ENCODE data around the gene ALPK3. TPM values are rescaled to one million over a fixed set of nuclear protein-coding genes. Genes with fewer than 3 reads are reported as not detected.

ALPK3 gene
- total and polyA plus RNA-seq, 2 donors from 2014 or later, result 3.1 to 20.2 TPM

GRCh38 chr15:84871428-84871985 lies 54.4 kb downstream of the ALPK3 start:
- H3K27ac ChIP-seq (ENCODE audit: low read depth in 2 of 2, low read length in 2 of 2), result no peak overlapping the region
- intact Hi-C loops (cut with DNase I), result no loop called here
- H3K27me3 ChIP-seq (ENCODE audit: control insufficient read depth, insufficient read depth, low read length), result no peaks in the 10 kb centered on the region
- DNase-seq, result no peak
- TF ChIP-seq, protein P1, sequence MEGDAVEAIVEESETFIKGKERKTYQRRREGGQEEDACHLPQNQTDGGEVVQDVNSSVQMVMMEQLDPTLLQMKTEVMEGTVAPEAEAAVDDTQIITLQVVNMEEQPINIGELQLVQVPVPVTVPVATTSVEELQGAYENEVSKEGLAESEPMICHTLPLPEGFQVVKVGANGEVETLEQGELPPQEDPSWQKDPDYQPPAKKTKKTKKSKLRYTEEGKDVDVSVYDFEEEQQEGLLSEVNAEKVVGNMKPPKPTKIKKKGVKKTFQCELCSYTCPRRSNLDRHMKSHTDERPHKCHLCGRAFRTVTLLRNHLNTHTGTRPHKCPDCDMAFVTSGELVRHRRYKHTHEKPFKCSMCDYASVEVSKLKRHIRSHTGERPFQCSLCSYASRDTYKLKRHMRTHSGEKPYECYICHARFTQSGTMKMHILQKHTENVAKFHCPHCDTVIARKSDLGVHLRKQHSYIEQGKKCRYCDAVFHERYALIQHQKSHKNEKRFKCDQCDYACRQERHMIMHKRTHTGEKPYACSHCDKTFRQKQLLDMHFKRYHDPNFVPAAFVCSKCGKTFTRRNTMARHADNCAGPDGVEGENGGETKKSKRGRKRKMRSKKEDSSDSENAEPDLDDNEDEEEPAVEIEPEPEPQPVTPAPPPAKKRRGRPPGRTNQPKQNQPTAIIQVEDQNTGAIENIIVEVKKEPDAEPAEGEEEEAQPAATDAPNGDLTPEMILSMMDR (IDR thresholded peaks at IDR 0.05; ENCODE audit: borderline replicate concordance, extremely low read depth, insufficient read depth), result no peak
- no peaks in the 10 kb centered on the region for H3K4me1 ChIP-seq (ENCODE audit: control insufficient read depth in 2 of 3, insufficient read depth in 2 of 3, low read depth in 1 of 3, low read length in 3 of 3)
- no peak for FAIRE-seq
- H3K4me3 ChIP-seq (ENCODE audit: low read length in 3 of 3), result no peak overlapping the region
- H3K9me3 ChIP-seq (ENCODE audit: control insufficient read depth in 2 of 3, insufficient read depth in 1 of 3, low read length in 3 of 3), result no peaks in the 10 kb centered on the region
- no peak overlapping the region for H3K9ac ChIP-seq (ENCODE audit: low read length in 3 of 3)
- no peaks in the 10 kb centered on the region for H3K36me3 ChIP-seq (ENCODE audit: control insufficient read depth in 2 of 3, insufficient read depth in 3 of 3, low read length in 3 of 3)

DNA sequence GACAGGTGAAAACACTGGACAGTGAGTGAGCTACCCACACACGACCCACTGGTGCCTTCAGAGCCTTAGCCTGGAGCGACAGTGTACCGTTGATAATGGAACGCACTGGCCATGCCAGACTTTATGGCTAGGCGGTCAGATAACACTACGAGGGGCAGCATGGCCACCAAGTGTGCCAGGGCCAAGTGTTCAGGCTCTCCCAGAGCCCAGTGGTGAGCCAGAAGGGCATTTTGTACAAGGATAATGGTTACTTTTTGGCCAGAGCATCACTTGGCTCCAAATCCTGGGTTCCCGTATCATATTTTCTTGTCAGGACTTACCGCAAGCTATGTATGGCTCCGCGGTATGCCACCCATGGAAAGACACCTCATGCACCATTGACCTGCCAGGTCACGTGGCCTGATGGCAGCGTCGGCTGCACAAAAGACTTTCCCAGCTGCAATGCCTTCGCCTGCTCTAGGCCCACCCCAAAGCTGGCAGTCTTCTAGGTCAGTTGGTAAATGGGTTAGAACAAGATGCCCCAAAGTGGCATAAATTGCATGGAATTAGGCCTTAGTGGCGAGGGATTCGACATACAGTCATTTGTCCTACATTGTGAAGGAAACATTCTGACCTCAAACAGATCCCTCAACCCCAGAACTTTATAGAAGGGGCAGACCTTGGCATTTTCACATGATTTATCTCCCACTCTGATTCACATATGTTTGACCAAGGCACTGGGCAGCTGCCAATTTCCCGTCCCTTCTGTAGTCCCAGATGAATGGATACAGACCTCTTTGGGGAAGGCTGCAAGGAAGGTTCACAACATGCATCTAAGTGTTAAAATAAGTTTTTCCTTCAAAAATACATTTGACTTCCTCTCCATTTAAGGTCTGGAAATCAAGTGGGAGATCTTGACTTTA lies 55.1 kb downstream of the ALPK3 start:
- H3K27ac ChIP-seq (ENCODE audit: low read depth in 2 of 2, low read length in 2 of 2), result no peak overlapping the region
- H3K9ac ChIP-seq (ENCODE audit: low read length in 3 of 3), result no peak overlapping the region
- FAIRE-seq (no peak), DNase-seq (no peak)
- no peaks in the 10 kb centered on the region for H3K36me3 ChIP-seq (ENCODE audit: control insufficient read depth in 2 of 3, insufficient read depth in 3 of 3, low read length in 3 of 3)
- H3K4me1 ChIP-seq (ENCODE audit: control insufficient read depth in 2 of 3, insufficient read depth in 2 of 3, low read depth in 1 of 3, low read length in 3 of 3), result no peaks in the 10 kb centered on the region
- intact Hi-C loops (cut with DNase I), result no loop called here
- no peaks in the 10 kb centered on the region for H3K9me3 ChIP-seq (ENCODE audit: control insufficient read depth in 2 of 3, insufficient read depth in 1 of 3, low read length in 3 of 3)
- TF ChIP-seq, protein P1 (IDR thresholded peaks at IDR 0.05; ENCODE audit: borderline replicate concordance, extremely low read depth, insufficient read depth), result no peak
- H3K4me3 ChIP-seq (ENCODE audit: low read length in 3 of 3), result no peak overlapping the region
- no peaks in the 10 kb centered on the region for H3K27me3 ChIP-seq (ENCODE audit: control insufficient read depth, insufficient read depth, low read length)

DNA sequence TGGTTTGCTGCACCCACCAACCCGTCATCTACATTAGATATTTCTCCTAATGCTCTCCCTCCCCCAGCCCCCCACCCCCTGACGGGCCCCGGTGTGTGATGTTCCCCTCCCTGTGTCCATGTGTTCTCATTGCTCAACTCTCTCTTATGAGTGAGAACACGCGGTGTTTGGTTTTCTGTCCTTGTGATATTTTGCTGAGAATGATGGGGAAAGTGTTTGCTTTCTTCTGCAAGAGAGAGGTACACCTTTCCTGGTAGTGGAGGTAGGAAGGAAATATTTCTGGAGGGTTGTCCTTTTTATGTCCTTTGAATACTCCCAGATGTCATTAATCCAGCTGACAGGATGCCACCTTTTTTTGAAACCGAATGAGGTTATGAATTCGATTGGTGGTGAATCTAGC lies 56.8 kb downstream of the ALPK3 start:
- TF ChIP-seq, protein P1 (IDR thresholded peaks at IDR 0.05; ENCODE audit: borderline replicate concordance, extremely low read depth, insufficient read depth), result no peak
- Histone ChIP-seq H3K27ac (ENCODE audit: low read depth in 2 of 2, low read length in 2 of 2) (no peak overlapping the region), H3K9me3 (ENCODE audit: control insufficient read depth in 2 of 3, insufficient read depth in 1 of 3, low read length in 3 of 3) (no peaks in the 10 kb centered on the region), H3K9ac (ENCODE audit: low read length in 3 of 3) (no peak overlapping the region), H3K27me3 (ENCODE audit: control insufficient read depth, insufficient read depth, low read length) (no peaks in the 10 kb centered on the region), H3K4me1 (ENCODE audit: control insufficient read depth in 2 of 3, insufficient read depth in 2 of 3, low read depth in 1 of 3, low read length in 3 of 3) (peaks cover 0 to 2% (median 0%) of the 10 kb centered on the region in 3 donors), H3K36me3 (ENCODE audit: control insufficient read depth in 2 of 3, insufficient read depth in 3 of 3, low read length in 3 of 3) (no peaks in the 10 kb centered on the region), H3K4me3 (ENCODE audit: low read length in 3 of 3) (no peak overlapping the region)
- DNase-seq, result no peak
- intact Hi-C loops (cut with DNase I), result no loop called here
- no peak for FAIRE-seq
